Measurements from ENCODE around the gene IFT43. TPM values are rescaled to one million over a fixed set of nuclear protein-coding genes. Genes with fewer than 3 reads are reported as not detected.

IFT43 gene
- total and polyA plus RNA-seq, 2 experiments from 2014 or later, result 56.8 to 76.6 TPM

DNA sequence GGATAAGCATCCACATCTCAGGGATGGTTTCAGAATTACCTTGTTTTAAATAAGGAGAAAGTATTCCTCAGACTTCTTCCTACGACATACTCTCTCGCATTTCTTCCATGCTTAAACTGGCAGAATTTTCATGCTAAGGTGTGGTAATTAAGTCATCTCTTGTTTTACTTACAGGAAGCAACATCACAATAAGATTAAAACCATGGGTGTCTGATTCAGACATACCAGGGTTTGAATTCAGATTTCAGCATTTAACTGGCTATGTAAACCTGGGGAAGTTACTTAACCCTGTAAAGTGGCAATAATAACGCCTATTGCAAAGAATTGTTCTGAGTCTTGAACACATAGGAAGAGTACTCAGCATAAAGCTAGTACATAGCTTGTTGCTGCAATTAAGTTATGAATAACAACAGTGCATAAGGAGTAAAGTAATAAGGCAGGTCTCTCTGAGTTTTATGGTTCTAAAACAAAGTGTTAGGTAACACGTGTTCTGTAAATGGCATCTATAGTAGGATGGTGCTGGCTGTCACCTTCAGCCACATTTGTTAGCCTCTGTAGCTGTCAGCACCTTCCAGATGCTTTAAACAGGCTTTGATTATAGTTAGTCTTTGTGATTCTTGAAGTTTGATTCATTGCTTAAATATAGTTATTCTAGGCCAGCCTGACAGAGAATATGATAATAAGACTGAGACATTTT, 38.8 kb downstream of the IFT43 start:
- no peak for DNase-seq (ENCODE audit: low read depth in 1 of 2, low spot score in 1 of 2)
- H3K36me3 ChIP-seq, result peaks cover 12% of the 10 kb centered on the region
- no peak overlapping the region for H3K27ac ChIP-seq
- H3K9me3 ChIP-seq (ENCODE audit: low read depth), result no peaks in the 10 kb centered on the region
- no peak for TF ChIP-seq CTCF (IDR thresholded peaks at IDR 0.05; ENCODE audit: low read depth, low read length)
- no peak overlapping the region for H3K4me3 ChIP-seq
- H3K27me3 ChIP-seq, result no peaks in the 10 kb centered on the region
- H3K4me1 ChIP-seq (ENCODE audit: low read depth), result no peaks in the 10 kb centered on the region

DNA sequence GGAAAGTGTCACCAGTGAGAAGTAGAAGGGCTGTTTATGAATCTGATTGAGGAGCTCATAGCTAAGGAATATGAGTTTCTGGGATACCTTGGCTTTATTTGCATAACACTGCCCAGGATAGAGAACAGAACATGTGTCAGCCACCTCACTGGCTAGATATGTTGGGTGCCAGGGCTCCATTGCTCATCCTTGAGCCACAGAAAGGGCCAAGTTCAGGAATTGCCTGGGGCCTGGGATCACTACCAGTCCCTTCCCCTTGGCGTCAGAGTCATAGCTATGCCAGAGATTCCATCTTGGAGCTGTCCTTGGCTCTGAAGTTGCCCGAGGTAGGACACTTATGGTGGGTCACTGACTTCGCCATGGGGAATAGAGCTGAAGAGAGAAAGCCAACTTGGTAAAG, 49.0 kb downstream of the IFT43 start:
- no peak for TF ChIP-seq CTCF (IDR thresholded peaks at IDR 0.05; ENCODE audit: low read depth, low read length)
- Histone ChIP-seq H3K4me1 (ENCODE audit: low read depth) (peaks cover 3% of the 10 kb centered on the region), H3K36me3 (no peaks in the 10 kb centered on the region), H3K9me3 (ENCODE audit: low read depth) (no peaks in the 10 kb centered on the region), H3K27me3 (no peaks in the 10 kb centered on the region), H3K4me3 (no peak overlapping the region), H3K27ac (no peak overlapping the region)
- DNase-seq (ENCODE audit: low read depth in 1 of 2, low spot score in 1 of 2), result no peak

GRCh38 chr14:76040704-76041103, 55.1 kb downstream of the IFT43 start:
- Histone ChIP-seq H3K4me1 (ENCODE audit: low read depth) (no peaks in the 10 kb centered on the region), H3K9me3 (ENCODE audit: low read depth) (no peaks in the 10 kb centered on the region), H3K36me3 (no peaks in the 10 kb centered on the region), H3K27ac (no peak overlapping the region), H3K27me3 (no peaks in the 10 kb centered on the region), H3K4me3 (no peak overlapping the region)
- no peak for DNase-seq (ENCODE audit: low read depth in 1 of 2, low spot score in 1 of 2)
- TF ChIP-seq CTCF (IDR thresholded peaks at IDR 0.05; ENCODE audit: low read depth, low read length), result no peak

DNA sequence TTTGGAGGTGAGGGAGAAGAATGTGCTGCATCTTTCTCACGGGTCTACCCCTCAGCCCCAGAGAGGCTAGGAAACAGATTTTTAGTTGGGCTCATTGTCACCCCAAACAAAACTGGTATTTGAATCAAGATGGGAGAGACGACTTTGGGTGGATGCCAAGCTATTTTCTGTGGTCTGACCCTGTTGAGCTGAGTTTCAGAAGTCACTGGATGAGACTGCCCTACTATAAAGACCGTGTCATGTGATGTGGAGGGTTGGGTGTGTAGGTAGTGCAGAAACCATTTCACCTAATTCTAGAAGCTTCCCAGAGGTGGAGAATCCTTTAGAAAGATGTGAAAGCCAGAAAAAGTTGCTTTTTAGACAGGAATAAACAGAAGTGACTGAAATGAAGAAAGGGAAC, 60.2 kb downstream of the IFT43 start:
- DNase-seq (ENCODE audit: low read depth in 1 of 2, low spot score in 1 of 2), result no peak
- no peaks in the 10 kb centered on the region for H3K27me3 ChIP-seq
- no peak overlapping the region for H3K4me3 ChIP-seq
- no peaks in the 10 kb centered on the region for H3K4me1 ChIP-seq (ENCODE audit: low read depth)
- H3K27ac ChIP-seq, result no peak overlapping the region
- no peak for TF ChIP-seq CTCF (IDR thresholded peaks at IDR 0.05; ENCODE audit: low read depth, low read length)
- H3K36me3 ChIP-seq, result no peaks in the 10 kb centered on the region
- H3K9me3 ChIP-seq (ENCODE audit: low read depth), result no peaks in the 10 kb centered on the region

- no peak for DNase-seq (ENCODE audit: low read depth in 1 of 2, low spot score in 1 of 2)
- H3K9me3 ChIP-seq (ENCODE audit: low read depth), result no peaks in the 10 kb centered on the region
- no peaks in the 10 kb centered on the region for H3K36me3 ChIP-seq
- no peak for TF ChIP-seq CTCF (IDR thresholded peaks at IDR 0.05; ENCODE audit: low read depth, low read length)
- no peak overlapping the region for H3K4me3 ChIP-seq
- no peak overlapping the region for H3K27ac ChIP-seq
- H3K27me3 ChIP-seq, result no peaks in the 10 kb centered on the region
- no peaks in the 10 kb centered on the region for H3K4me1 ChIP-seq (ENCODE audit: low read depth)
Measured at GRCh38 chr14:76050250-76050649, 64.7 kb downstream of the IFT43 start.

Data from cardiac muscle cell (in vitro differentiated cells and primary cell).